Stomach (tissue), 4 donors: ENCODE measurements around the gene RAI2.

Experiments
- CTCF ChIP-seq, 7 experiments: fragments of 450-650 bp in 4 of 7; fragments of 200-600 bp in 3 of 7; sonication (generic) in 3 of 7; IDR thresholded peaks; one replicate each; pipeline ENCODE4 v1.5.1; 2016 to 2019; ENCODE audit warnings: antibody characterized with exemption in 7 of 7, control low read depth in 2 of 7, mild to moderate bottlenecking in 1 of 7
- POLR2A ChIP-seq, 4 donors: fragments of 450-650 bp; IDR thresholded peaks; one replicate each; pipeline ENCODE4 v1.6.1; 2016; ENCODE audit warnings: antibody characterized with exemption in 4 of 4, control low read depth in 2 of 4, mild to moderate bottlenecking in 1 of 4, moderate library complexity in 1 of 4
- POLR2AphosphoS5 ChIP-seq, 3 donors: sonication (generic); formaldehyde crosslinking; IDR thresholded peaks; one replicate each; pipeline ENCODE4 v1.6.1; 2016; ENCODE audit warnings: antibody characterized with exemption in 3 of 3

GRCh38 chrX:17773221-17773876 lies 87.7 kb downstream of the RAI2 start:
- no peak for TF ChIP-seq POLR2AphosphoS5 (IDR thresholded peaks at IDR 0.05)
- TF ChIP-seq CTCF (IDR thresholded peaks at IDR 0.05), result no peak
- TF ChIP-seq POLR2A (IDR thresholded peaks at IDR 0.05), result no peak
